Iris pigment epithelial cell (primary cell): ENCODE results near the gene JAKMIP1.

Source experiments
- DNase-seq: peaks from one replicate; pipeline ENCODE4 v3.0.0-alpha.2; 2011; ENCODE audit warnings: low read depth

Gene JAKMIP1

DNA sequence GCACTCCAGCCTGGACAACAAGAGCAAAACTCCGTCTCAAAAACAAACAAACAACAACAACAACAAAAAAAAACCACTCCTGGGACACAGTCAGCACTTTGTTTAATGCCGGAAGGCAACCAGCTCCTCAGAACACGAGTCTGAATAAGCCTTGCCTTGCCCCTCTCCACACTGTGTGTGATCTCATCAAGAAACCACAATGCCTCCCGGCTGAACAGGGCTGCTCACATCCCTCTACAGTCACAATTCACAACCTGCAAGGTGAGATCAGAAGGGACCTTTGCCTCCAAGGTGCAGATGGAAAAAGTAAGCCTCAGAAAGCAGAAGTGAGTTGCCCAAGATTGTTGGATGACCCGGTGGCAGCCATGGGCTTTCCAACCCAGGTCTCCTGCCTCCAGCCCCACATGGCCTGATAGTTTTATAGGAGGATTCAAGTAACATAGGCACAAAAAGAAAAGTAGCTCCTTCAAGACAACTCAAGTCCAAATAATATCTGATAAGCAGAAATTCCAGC lies 80.8 kb downstream of the JAKMIP1 start:
- DNase-seq = no peak

DNA sequence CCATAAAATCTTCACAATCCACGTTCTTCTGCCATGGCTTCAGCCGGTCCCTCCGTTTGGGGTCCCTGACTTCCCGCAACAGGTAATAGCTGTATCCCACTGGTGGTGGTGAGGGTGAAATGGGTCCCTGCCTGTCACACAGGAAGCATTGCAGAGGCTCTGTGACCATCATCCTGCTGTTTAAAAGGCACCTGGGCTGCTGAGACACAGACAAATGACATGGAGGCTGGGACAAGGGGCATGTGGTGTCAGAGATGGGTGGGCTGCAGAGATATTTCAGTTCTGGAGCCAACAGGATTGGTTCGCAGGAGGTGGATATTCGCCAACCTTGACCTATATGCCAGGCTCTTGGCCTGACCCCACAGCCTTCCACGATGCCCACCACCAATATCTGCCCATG lies 82.1 kb downstream of the JAKMIP1 start:
- DNase-seq = no peak

DNA sequence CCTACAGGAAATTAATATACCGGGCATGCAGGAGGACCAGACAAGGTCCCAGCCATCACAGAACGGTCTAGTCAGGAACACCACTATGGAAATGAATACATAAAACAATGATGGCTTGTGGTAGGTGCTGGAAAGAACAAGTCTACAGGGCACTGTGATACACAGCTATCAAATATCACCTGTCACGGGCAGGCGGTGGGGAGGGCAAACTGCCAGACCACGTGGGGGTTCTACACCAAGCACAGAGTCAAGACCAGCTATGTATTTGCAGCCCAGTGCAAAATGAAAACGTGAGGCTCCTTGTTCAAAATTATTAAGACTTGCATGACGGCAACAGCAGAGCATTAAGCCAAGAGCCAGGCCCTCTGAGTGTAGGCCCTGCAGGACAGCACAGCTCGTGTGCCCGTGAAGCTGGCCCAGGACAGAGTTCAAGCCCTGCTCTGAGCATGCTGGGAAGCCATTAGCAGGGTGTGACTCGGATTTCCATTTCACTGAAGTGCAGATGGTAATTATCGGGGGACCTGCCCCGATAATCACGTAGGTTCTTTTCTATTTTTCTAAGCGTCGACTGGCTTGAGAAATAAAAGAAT lies 83.6 kb downstream of the JAKMIP1 start:
- DNase-seq = no peak

DNA sequence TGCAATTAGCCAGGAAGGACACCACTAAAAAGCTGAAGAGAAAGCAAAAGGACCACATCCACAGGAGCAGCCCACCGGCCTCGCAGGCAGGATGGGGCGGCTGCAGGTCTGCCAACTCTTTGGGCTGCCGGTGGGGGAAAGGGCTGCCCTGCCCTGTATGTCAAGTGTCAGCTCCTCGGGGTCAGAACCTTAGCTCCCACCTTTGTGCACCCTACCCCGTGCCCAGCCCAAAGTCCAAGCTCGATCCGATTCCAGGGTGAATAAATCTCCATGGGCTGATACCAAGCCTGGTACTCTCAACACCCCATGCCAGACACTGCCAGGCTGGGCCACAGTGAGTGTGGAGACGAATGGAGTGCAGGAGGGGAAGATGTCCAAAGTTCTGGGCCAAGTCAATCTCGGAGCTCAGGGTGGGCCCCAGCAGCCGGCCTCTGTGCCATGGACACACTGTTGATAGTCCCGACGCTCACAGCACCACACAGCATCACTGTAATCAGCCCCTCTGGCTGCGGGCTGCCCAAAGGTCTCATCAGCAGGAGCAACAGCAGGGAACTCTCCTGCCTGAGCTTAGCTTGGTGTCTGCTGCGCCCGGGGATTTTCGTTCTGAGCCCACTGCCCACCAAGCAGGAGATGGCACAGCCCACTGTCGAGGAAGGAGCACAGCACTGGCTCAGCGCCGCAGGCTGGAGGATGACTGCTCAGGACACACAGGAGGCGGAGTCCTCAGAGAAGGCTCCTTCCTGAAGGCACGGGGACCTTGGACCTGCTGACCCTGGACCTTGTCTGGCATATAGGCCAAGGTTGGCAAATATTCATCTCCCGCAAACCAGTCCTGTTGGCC lies 84.4 kb downstream of the JAKMIP1 start:
- no peak for DNase-seq

DNA sequence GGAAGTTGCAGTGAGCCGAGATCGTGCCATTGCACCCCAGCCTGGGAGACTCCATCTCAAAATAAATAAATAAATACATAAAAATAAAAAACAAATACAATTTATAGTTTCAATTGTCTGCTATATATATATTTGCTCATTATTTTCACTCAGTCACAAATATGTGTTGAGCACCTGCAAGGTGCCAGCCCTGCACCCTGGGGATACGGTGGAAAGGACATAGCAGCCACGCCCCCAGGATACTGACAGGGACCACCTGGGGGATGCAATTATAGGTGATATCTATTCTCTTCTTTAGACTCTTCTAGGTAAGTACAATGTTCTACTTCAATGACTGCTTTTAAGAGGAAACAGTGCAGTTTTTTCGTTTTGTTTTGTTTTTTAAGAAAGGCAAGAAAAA lies 85.0 kb downstream of the JAKMIP1 start:
- no peak for DNase-seq

DNA sequence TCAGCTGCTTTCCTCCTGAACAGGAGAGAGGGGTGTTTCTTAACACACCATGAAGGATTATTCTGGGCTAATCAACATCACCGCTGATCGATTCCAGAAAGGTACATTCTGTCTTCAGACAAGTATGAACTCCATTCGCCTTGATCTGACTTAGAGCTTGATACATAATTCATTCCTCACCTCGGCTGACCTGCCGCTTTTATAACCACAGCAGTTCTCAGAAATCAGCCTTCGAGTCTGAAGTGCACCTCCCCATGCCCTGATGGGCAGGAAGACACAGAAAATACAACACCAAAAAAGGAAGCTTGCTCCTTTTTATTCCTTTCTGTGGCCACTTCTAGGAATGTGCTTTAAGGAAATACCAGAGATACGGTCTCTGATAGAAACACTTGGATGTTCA lies 85.7 kb downstream of the JAKMIP1 start:
- DNase-seq = no peak

DNA sequence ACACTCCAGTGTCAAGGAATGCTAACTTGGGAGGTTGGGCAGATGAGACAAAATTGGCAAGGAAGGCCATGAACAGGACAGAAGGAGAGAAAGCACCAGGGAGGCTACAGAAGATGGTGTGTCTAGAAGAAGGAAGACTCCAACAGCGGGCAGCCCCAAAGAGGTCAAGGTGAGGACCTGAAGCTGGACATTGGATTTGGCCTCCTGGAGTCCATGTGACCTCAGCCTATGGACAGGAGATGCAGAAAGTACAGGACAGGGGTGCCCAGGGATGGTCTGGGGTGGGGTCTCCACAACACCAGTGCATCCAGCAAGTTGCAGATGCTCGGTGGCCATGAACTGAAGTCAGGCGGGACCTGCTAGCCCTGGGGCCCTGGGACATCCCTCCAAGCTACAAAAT lies 86.2 kb downstream of the JAKMIP1 start:
- no peak for DNase-seq

DNA sequence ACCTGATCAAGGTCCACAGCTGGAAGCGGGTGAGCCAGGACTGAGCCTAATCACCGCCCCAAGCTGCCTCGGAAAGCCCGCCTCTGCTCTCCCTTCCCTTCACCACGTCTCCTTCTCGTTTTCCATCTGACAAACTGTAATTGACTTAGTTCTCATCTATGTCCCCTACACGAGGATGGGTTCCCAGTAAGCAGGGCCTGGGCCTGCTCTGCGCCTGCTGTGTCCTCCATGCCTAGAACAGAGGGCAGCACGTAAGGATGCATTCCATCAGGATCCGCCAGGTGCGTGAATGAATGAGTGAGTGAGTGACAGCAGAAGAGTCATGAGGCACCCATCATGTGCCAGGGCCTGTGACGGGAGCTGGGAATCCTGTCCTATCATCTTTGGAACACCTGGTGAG lies 86.7 kb downstream of the JAKMIP1 start:
- no peak for DNase-seq

DNA sequence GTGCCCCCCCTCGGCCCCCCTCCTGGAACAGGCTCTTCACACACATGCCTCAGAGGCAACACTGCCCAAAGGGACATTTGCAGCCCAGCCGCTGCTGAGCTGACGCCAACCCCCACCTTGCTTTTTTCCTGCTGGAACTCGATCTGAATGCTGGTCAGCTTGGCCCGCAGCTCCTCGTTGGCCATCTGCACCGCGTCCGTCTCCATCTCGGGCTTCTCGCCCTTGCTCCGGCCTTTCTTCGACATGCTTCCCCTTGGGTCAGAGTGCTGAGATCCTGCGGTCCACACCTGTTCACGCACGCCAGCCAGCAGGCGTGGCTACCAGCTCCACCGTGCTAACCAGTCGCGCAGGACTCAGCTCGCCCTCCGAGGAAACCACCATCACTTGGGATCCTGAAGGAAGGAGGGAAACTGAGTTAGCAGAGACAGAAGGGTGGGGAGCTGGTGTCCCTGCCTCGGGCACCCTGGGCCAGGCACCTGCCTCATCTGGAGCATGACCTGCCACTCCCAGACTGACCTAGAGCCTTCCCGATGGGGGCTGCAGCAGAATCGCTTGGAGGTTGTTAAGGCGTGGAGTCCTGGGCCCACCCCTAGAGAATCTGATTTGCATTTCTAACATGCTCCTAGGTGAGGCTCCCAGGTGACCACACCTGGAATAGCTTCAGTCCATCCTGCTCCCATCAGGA lies 87.6 kb downstream of the JAKMIP1 start:
- no peak for DNase-seq

DNA sequence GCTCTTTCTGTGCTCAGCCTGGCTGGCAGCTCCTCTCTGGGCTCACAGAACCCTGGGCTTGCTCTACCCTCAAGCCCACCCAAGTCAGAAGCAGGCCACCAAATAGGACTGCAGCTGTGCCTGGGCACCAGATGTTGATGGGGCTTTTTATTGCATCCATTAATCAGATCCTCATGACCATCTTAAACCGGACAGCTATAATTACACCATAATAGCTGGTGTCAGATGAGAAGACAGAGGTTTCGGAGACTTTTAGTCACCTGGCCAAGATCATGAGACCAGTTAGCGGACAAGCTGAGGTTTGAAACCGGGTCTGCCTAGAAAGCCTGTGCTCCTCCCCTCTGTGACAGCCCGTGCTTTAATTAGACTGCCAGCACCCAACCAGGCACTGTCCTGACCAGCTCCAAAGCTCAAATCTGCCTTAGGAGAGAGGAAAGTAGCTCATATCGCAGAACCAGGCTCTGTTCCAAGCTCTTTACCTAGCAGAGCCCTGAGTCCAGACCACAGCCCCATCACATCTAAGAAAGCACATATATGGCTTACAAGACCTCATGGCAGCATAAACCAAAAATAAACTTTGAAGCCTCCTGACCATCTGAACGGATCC lies 88.9 kb downstream of the JAKMIP1 start:
- DNase-seq = no peak

DNA sequence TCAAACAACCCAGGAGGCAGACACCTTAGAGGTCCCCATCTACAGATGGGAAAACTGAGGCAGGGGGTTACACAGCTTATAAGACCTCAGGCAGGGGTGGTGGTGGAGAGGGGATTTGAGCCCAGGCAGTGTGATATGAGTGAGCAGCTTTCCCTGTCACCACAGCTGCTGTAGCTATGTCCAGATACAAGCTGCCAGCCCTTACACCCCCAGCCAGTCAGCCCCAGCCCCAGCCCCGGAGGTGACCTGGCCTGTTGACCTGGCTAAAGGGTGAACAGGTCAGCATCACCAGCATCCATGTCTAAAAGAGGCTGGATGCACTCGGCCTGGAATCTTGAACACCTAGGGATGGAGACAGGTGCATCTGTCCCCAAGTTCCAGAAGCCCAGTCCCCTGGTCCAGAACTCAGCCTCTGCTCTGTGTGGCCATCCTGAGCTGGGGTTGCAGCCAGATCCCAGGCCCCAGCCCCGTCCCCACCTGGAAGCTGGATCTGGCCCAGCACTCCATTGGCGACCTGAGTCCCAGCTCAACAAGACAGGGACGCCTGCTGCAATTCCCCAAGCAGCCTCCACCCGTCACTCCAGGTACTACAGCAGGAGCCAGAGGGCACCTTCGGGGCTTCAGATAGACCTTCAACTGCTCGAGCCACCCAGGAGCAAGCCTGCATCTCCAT lies 89.5 kb downstream of the JAKMIP1 start:
- DNase-seq = no peak

DNA sequence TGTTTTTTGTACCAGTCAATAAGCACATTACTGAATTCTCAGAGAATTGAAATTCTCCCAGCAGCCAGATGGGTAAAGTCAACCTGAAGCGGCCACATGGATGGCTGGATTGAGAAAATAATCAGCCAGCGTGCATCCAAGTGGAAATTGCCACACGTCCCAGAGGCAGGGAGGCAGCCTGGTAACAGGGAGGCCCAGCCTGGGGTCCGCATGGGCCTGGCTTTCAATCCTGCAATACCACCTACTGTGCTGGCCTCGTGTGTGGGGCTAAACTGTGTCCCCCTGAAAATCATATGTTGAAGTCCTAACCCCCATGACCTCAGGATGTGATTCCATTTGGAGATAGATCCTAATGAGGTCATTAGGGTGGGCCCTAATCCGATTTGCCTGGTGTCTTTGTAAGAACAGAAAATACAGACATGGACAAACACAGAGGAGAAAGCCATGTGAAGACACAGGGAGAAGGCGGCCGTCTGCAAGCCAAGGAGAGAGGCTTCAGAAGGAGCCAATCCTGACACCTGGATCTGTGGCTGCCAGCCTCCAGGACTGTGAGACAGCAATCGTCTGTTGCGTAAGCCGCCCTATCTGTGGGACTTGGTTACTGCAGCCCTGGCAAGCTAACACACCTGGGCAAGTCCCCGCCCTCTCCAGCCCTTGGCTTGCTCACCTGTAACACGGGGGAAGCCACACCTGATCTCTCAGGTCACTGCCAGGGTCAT lies 90.3 kb downstream of the JAKMIP1 start:
- DNase-seq = no peak

DNA sequence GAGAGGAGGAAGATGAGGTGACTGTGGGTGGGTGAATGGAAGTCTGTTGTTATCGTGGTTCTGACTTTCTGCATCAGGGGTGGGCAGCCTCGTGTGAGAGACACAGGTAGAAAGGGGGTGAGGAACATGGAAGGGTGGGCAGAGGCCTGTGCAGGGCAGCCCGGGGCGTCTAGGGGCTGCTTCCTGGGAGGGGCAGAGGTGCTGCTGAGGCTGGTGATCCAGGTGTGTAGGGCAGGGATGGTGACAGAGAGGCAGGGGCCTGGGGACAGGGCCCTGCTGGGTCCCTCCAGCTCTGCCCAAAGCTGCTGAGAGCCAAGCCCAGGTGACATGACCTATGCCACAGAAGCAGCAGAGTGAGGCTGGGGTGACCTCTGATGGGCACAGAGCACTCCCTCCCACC lies 92.5 kb downstream of the JAKMIP1 start:
- DNase-seq = no peak

DNA sequence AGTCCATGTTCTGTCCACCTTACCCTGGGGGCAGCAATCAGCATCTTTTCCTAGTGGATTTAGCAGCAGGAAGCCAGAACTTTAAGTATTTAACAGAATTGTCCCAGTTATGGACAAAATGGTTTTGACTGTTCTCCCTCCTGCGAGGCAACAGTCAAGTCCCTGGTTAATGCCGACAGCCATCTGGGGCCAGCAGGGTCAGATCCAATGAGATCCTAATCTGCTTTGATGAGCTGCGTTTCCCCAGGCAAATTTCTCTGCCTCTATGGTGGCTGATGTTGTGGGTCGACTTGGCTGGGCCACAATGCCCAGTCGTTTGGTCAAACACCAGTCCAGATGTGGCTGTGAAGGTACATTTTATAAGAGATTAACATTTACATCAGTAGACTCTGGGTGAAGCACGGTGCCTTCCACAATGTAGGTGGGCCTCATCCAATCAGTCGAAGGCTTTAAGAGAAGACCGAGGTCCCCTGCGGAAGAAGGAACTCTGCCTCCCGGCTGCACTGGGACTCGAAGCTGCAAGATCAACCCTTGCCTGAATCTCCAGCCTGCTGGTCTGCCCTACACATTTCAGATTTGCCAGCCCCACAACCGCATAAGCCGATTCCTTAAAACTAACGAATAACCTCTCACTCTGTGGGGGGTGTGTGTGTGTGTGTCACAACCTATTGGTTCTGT lies 93.1 kb downstream of the JAKMIP1 start:
- DNase-seq = no peak

DNA sequence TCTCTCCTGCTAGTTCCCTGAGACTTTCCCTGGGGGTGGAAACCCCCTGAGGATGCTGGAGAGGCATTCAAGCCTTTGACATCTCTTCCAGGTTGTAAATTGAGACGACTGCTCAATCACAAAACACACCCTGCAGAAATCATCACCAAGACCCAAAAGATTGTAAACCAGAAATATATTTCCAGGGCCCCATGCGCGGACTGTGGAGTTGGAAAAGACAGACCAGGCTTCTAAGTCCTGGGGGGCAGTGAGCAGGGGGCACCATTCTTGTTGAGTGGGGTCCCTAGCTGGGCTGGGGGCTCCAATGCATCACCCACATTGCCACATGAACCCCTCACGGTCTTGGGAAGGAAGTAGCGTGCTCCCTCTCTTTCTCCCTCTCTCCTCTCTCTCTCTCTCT lies 94.2 kb downstream of the JAKMIP1 start:
- no peak for DNase-seq

DNA sequence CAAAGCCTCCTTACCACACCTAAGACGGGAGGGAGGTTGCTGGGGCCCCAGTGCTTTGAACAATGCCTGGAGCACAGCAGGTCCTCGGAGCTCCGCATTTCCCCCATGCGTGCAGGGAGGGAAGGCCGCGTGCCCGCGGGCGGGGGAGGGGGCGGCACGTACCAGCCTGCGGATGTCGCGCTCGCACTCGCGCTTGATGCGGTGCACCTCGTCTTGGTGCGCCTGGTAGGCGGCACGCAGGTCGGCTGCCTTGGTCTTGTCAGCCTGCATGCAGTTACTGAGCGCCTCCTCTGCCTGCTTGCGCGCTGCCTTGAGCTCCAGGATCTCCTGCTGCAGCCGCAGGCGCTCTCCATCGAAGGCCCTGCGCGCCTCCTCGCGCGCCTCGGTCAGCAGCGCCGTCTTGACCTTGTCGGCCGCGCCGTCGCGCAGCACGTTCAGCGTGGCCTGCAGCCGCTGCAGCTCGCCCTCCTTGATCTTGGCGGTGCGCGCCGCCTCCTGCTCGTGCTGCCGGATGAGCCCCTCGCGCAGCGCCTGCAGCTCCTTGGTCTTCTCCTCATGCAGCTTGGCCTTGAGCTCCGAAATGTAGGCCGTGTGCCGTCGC lies 94.9 kb downstream of the JAKMIP1 start:
- DNase-seq = no peak

DNA sequence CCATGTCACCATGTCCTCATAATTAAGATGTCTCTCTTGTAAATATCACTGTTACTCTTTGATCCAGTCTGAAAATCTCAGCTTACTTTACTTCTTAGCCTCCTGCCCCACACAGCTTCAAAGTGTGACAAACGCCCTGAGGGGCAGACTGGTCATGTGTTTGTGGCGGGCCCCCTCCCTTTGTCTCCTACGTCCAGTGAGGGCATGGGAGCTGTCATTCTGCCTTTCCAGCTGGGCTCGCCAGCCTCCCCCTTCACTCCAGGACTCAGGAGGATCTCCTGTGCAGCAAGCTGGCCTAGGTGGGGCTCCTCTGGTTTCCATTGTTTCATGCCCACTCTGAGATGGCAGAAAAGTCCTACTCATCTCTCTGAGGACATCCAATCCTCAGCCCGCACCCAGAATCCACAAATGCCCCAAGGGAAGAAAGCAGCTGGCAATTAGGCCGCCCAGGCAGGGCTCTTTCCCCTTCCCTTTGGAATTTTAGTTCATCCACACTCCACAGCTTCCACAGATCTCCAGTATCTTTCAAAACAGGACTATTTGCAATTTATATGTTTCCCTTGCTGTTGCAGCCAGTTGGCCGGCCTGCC lies 95.7 kb downstream of the JAKMIP1 start:
- no peak for DNase-seq

DNA sequence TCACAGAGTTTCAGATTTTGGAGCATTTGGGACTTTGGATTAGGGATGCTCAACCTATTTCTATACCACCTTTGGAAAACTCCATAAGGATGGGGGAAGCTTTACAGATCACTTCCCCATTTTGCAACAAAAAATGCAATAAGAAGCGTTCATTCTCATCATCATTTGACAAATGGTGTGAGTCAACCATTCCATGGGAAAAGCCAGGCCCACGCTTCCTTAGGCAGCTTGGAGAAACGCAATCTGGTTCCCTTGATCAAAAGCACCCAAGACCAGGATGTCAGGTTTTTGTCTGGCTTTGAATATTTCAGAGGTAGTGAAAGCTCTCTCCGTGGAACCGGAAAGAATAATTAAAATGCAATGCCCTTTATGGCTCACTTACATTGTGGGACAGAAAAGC lies 102.8 kb downstream of the JAKMIP1 start:
- DNase-seq = no peak

DNA sequence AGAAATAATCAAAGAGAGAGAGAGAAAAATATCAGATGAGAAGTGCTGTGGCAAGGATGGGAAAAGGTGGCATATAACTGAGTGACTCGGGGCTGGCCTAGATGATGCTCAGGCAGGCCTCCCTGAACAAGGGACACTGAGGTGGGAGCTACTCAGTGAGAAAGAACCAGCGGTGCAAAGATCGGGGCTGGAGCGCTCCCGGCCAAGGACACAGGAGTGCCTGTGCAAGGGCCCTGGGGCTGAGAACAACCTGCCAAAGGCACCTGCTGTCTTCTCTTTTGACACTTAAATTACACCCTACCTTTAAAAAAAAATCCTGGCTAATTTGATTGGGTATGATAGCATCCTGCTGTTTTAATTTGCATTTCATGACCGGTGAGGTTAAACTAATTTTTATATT lies 104.5 kb downstream of the JAKMIP1 start:
- DNase-seq = no peak
